ENCODE measurements around the gene CTAGE9.
"Not testable (repeated sequence)": the region's sequence is repeated elsewhere in the genome, so short reads cannot be mapped to it uniquely, and the experiment has no call there.

The CTAGE9 gene

GRCh38 chr6:131727868-131728267 lies 17.1 kb upstream of the CTAGE9 start:
- DNase-seq: no peak

DNA sequence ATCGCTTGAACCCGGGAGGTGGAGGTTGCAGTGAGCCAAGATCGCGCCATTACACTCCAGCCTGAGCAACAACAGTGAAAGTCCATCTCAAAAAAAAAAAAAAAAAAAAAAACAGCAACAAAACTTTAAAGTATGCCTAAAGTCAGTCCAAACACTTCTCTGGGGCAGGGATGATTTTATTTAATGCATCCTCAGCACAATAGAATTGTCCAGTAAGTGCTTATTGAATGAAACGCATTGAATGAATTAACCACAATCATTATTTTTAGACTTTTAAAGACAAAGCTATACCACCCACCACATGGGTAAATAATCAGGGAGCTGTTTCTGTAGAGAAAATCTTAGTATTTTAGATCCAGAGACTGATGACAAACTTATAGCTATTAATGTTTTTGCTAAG lies 16.6 kb upstream of the CTAGE9 start:
- DNase-seq: no peak

- no peak for DNase-seq
Measured at GRCh38 chr6:131724114-131724513, 13.3 kb upstream of the CTAGE9 start.

- DNase-seq: no peak
Measured at GRCh38 chr6:131721161-131721560, 10.3 kb upstream of the CTAGE9 start.

DNA sequence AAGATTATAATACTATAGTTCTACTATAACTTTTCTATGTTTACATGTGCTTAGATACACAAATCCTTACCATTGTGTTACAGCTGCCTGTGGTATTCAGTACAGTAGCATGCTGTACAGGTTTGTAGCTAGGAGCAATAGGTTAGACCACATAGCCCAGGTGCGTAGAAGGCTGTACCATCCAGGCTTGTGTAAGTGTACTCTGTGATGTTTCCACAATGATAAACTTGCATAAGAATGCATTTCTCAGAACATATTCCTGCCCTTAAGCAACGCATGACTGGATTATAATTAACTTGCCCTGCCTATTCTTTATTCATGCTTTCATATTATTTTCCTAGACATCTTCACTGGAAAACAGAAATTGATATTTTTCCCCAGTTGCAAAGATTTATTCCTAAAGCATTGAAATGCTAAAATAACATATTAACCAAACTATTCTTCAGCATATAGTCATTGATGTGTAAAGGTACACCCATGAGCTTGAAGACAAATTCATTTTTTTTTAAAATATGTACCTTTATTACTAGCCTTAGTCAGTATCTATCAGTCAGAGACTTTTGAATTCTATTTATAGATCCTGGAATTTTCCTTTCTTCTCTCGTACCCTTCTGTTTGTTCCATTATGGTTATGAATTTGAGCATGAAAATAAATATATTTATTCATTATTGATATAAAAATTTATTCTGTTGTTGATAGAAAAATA lies 7.2 kb upstream of the CTAGE9 start:
- no peak for DNase-seq

DNA sequence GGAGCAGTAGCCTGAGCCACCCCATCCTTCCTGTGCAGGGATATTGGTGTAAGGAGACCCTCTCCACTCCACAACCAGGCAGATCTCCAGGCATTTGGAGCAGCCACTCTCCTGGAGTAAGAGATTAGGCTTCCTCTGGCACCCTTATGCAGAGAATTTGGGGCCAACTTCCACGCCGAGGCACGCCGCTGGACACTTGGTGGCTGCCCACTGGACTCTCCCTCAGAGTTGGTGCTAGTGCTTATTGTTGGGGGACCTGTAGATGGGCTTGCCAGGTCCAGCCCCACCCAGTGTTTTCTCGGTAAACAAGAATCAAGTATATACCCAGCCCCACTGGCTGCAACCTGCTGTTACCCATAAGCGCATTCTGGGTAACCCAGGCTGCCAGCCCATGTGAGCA lies 4.8 kb upstream of the CTAGE9 start:
- DNase-seq: not testable (repeated sequence)

GRCh38 chr6:131703905-131704304 lies 6.9 kb downstream of the CTAGE9 start:
- not testable (repeated sequence) for DNase-seq

DNA sequence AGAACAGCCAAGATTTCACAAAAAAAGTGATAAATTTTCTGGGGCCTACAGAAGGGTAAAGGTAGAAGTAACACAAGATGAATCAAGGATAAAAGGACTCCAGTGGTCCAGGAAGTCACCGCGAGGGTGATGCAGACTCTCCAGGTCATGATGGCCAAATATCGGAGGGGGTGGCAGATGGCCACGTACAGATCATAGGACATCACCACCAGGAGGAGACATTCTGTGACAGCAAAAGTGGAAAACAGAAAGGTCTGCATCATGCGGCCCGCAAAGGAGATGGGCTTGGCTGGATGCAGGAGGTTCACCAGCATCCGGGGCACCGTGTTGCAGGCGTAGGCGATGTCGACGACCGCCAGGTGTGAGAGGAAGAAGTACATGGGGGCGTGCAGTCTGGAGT lies 10.0 kb downstream of the CTAGE9 start:
- DNase-seq: not testable (repeated sequence)

- DNase-seq: no peak
Measured at GRCh38 chr6:131696956-131697355, 13.9 kb downstream of the CTAGE9 start.

DNA sequence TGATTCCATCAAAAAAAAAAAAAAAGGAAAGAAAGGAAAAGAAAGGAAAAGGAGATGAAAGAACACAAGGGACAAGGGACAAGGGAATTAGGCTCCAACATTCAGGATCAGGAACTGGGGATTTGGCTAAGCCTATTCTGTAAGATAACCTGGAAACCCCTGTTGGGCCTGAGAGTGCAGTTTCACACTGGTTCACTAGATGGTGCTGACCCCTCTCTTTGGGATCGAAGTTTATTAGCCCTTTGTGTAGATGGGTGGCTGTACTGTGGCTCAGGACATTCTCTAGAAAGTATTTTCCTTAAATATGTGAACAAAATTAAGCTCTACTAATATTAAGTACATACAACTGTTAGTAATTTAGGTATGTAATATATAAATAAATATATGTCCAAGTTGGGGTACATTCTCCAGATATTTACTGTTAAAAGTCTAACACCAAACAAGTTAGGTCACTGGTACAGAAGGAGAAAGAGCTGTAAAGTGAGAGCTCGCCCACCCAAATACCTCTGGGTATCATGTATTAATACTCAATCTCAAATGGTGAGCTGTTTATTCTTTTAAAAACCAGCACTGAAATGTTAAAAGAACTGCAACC lies 15.9 kb downstream of the CTAGE9 start:
- no peak for DNase-seq

- DNase-seq: no peak
Measured at GRCh38 chr6:131693384-131693783, 17.4 kb downstream of the CTAGE9 start.

- DNase-seq: no peak
Measured at GRCh38 chr6:131692589-131692988, 18.2 kb downstream of the CTAGE9 start.

DNA sequence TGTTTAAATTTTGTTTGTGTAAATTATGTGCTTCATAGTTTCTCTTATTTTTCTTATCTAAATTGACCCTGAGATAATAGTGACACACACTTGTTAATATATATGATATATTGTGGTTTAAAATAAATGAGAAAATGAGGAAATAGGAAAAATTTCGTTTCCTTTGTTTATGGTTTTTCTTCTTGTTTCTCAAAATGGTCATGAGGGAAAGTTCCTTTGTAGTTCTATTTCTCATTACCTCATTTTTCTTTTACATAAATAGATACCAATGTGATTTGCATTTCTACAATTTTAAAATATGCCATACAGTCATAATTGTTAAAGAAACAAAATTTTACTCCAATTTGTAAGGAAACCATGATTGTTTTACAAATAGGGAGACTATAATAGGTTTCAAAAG lies 18.8 kb downstream of the CTAGE9 start:
- no peak for DNase-seq

- no peak for DNase-seq
Measured at GRCh38 chr6:131688286-131688685, 22.5 kb downstream of the CTAGE9 start.

- no peak for DNase-seq
Measured at GRCh38 chr6:131687022-131687421, 23.8 kb downstream of the CTAGE9 start.

- no peak for DNase-seq
Measured at GRCh38 chr6:131685266-131685780, 25.5 kb downstream of the CTAGE9 start.

- no peak for DNase-seq
Measured at GRCh38 chr6:131683479-131683878, 27.3 kb downstream of the CTAGE9 start.

DNA sequence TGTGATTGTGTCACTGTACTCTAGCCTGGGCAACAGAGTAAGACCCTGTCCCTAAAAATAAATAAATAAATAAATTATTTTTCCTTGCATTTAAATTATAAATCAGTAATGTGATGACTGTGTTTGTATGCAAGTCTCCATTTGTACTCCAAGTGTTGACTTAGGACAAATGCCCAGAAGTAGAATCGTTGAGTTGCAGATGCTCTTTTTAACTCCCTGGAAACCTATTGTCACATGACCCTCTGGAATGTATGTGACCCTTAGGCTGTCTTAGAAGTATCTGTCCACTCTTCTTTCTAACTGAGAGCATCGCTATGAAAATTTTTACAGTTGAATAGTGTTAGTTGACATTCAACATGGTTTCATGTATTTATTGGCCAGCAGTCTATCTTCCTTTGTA lies 28.4 kb downstream of the CTAGE9 start:
- DNase-seq: no peak

DNA sequence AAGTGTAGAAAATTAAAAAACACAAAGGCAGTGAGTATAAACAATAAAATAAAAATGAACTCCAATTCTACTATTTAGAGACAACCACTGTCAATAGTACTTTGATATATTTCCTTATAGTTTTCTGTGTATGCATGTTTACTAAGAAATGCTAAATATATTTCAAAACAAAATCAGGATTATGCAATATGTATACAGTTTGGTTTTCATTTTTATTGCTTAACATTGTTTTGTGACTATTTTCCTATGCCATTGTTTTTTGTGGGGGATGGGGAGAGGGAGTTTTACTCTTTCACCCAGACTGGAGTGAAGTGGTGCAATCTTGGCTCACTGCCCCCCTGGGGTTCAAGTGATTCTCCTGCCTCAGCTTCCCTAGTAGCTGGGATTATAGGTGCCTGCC lies 29.2 kb downstream of the CTAGE9 start:
- no peak for DNase-seq

- DNase-seq: no peak
Measured at GRCh38 chr6:131680868-131681267, 29.9 kb downstream of the CTAGE9 start.

- DNase-seq: no peak
Measured at GRCh38 chr6:131678442-131678841, 32.4 kb downstream of the CTAGE9 start.

GRCh38 chr6:131673184-131673583 lies 37.6 kb downstream of the CTAGE9 start:
- no peak for DNase-seq

DNA sequence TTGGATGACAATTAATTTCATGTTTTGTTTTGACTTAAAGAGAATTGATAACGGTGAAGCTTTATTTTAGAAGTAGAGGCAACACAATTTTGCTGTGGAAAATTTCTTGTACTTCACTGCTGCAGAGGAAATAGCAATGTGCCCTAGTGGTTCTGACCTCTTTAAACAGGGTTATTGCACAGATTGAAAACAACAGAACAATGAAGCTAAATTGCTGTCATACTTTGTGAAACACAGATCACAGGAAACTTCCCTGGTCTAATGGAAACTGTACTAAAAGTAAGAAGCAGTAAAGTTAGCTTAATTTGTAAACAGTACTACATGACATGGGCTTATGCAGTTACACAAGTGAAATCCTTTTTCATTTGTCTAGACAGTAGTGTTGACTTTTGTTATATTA lies 40.9 kb downstream of the CTAGE9 start:
- no peak for DNase-seq

GRCh38 chr6:131663578-131664165 lies 47.1 kb downstream of the CTAGE9 start:
- no peak for DNase-seq

Data from NK-92 treated with Interleukin-12 subunit alpha and Interleukin-12 subunit beta, amount 100 ng/mL, for 24 hours (cell line).